ENCODE data around the gene RAB40B.

GRCh38 chr17:82619641-82620040 is 78.9 kb downstream of the RAB40B start:
- TF ChIP-seq POLR2A (IDR thresholded peaks at IDR 0.05), result no peak
- TF ChIP-seq, protein P1, sequence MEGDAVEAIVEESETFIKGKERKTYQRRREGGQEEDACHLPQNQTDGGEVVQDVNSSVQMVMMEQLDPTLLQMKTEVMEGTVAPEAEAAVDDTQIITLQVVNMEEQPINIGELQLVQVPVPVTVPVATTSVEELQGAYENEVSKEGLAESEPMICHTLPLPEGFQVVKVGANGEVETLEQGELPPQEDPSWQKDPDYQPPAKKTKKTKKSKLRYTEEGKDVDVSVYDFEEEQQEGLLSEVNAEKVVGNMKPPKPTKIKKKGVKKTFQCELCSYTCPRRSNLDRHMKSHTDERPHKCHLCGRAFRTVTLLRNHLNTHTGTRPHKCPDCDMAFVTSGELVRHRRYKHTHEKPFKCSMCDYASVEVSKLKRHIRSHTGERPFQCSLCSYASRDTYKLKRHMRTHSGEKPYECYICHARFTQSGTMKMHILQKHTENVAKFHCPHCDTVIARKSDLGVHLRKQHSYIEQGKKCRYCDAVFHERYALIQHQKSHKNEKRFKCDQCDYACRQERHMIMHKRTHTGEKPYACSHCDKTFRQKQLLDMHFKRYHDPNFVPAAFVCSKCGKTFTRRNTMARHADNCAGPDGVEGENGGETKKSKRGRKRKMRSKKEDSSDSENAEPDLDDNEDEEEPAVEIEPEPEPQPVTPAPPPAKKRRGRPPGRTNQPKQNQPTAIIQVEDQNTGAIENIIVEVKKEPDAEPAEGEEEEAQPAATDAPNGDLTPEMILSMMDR (IDR thresholded peaks at IDR 0.05), result no peak
